B cell (primary cell): ENCODE results near the gene ZNF438. TPM values are rescaled to one million over a fixed set of nuclear protein-coding genes. Genes with fewer than 3 reads are reported as not detected.

Source experiments
- ATAC-seq: fragments of 200-7000 bp; cut with Tn5 transposase; one replicate; pipeline ENCODE4 v1.10.0; 2021; ENCODE audit warnings: low read depth, mild to moderate bottlenecking, moderate number of reproducible peaks, moderate library complexity
- CTCF ChIA-PET: fragments of 350-600 bp; sonication (Branson Sonifier 250); formaldehyde crosslinking; loops from one replicate; lab custom pipeline; 2021; ENCODE audit warnings: antibody characterized with exemption, inconsistent platforms; lab: Charles Lee
- POLR2A ChIA-PET: fragments of 350-600 bp; sonication (Branson Sonifier 250); formaldehyde crosslinking; loops from one replicate; lab custom pipeline; 2021; ENCODE audit warnings: antibody characterized with exemption; lab: Charles Lee
- DNase-seq: peaks from one replicate; pipeline ENCODE4 v3.0.0; 2013
- H2AFZ ChIP-seq: 2 replicates; pipeline ENCODE4 v1.6.1; 2012; ENCODE audit warnings: mild to moderate bottlenecking, low read depth, low read length; ENCODE audit not compliant: insufficient read depth, poor library complexity, severe bottlenecking
- H3K27ac ChIP-seq, 2 donors: 1 replicate in 1 of 2; 2 replicates in 1 of 2; pipeline ENCODE4 v1.5.1; 2012 to 2013; ENCODE audit warnings: low read length in 2 of 2, mild to moderate bottlenecking in 2 of 2, moderate library complexity in 1 of 2
- H3K27me3 ChIP-seq, 4 experiments: fragments of 200-600 bp in 1 of 4; sonication (generic) in 1 of 4; replicated peaks in 1 of 4; 1 replicate in 2 of 4; 2 replicates in 2 of 4; pipeline versions ENCODE4 v1.6.1 to v1.7.0; 2013 to 2016; ENCODE audit warnings: low read length in 3 of 4, mild to moderate bottlenecking in 2 of 4, mixed read lengths in 1 of 4, moderate library complexity in 1 of 4; ENCODE audit not compliant: insufficient read depth in 4 of 4, control insufficient read depth in 3 of 4; ENCODE audit errors: control extremely low read depth in 1 of 4
- H3K36me3 ChIP-seq, 2 experiments: replicated peaks in 1 of 2; 1 replicate in 1 of 2; 2 replicates in 1 of 2; pipeline versions ENCODE4 v1.6.1 to v1.7.1; 2013; ENCODE audit warnings: low read length in 1 of 2; ENCODE audit not compliant: insufficient read depth in 2 of 2, control insufficient read depth in 1 of 2; ENCODE audit errors: control extremely low read depth in 1 of 2, extremely low read depth in 1 of 2
- H3K4me1 ChIP-seq, 2 donors: fragments of 200-600 bp in 1 of 2; sonication (generic) in 1 of 2; 1 replicate in 1 of 2; 2 replicates in 1 of 2; pipeline versions ENCODE4 v1.5.1 to v1.6.1; 2013 to 2017; ENCODE audit warnings: low read length in 2 of 2; ENCODE audit not compliant: control insufficient read depth in 2 of 2, insufficient read depth in 2 of 2
- H3K4me2 ChIP-seq: replicated peaks from 2 replicates; pipeline ENCODE3; 2012; ENCODE audit warnings: mild to moderate bottlenecking, low read depth, low read length; ENCODE audit not compliant: poor library complexity, severe bottlenecking
- H3K4me3 ChIP-seq, 5 experiments: fragments of 200-600 bp in 1 of 5; sonication (generic) in 1 of 5; 1 replicate in 3 of 5; 2 replicates in 2 of 5; pipeline versions ENCODE4 v1.5.1 to v1.7.0; 2011 to 2016; ENCODE audit warnings: low read length in 4 of 5, mild to moderate bottlenecking in 4 of 5, low read depth in 2 of 5, control low read depth in 1 of 5, moderate library complexity in 1 of 5; ENCODE audit not compliant: insufficient read depth in 1 of 5; ENCODE audit errors: control extremely low read depth in 1 of 5, extremely low read depth in 1 of 5
- H3K79me2 ChIP-seq: fragments of 200-600 bp; sonication (generic); one replicate; pipeline ENCODE4 v1.6.0; 2016; ENCODE audit warnings: low read length; ENCODE audit not compliant: control insufficient read depth, insufficient read depth
- H3K9ac ChIP-seq: fragments of 200-600 bp; sonication (generic); 2 replicates; pipeline ENCODE4 v1.6.1; 2017; ENCODE audit warnings: mild to moderate bottlenecking, low read length, moderate library complexity
- H3K9me3 ChIP-seq, 3 donors: one replicate each; pipeline versions ENCODE4 v1.6.1 to v1.7.1; 2013; ENCODE audit warnings: low read length in 2 of 3; ENCODE audit not compliant: control insufficient read depth in 2 of 3, insufficient read depth in 1 of 3; ENCODE audit errors: control extremely low read depth in 1 of 3
- H4K20me1 ChIP-seq: 2 replicates; pipeline ENCODE4 v1.6.0; 2012; ENCODE audit warnings: mild to moderate bottlenecking, low read length; ENCODE audit not compliant: insufficient read depth, control insufficient read depth, poor library complexity, severe bottlenecking
- H3K27ac Mint-ChIP-seq: one replicate; pipeline ENCODE4 v1.8.0; 2021; ENCODE audit warnings: mixed read lengths
- H3K27me3 Mint-ChIP-seq: one replicate; pipeline ENCODE4 v1.8.0; 2021; ENCODE audit warnings: mixed read lengths
- H3K4me1 Mint-ChIP-seq: one replicate; pipeline ENCODE4 v1.8.0; 2021; ENCODE audit warnings: mixed read lengths
- H3K4me3 Mint-ChIP-seq: one replicate; pipeline ENCODE4 v1.8.0; 2021; ENCODE audit warnings: mixed read lengths
- H3K9me3 Mint-ChIP-seq: one replicate; pipeline ENCODE4 v1.8.0; 2022; ENCODE audit warnings: mixed read lengths; ENCODE audit not compliant: insufficient read depth
- CTCF ChIP-seq: fragments of 200-600 bp; IDR thresholded peaks from one replicate; pipeline ENCODE4 v1.8.0; 2022; ENCODE audit warnings: antibody characterized with exemption, mild to moderate bottlenecking
- EZH2 ChIP-seq: IDR thresholded peaks from 2 replicates; pipeline ENCODE4 v1.6.1; 2012; ENCODE audit warnings: borderline replicate concordance, low read depth, mild to moderate bottlenecking, moderate library complexity, low read length; ENCODE audit not compliant: insufficient read depth, poor library complexity, severe bottlenecking
- WGBS: methylation state at CpG from one replicate; pipeline ENCODE4 v1.1.5; 2013; ENCODE audit warnings: missing lambda C conversion rate; ENCODE audit not compliant: insufficient coverage; 5-methylcytosine and 5-hydroxymethylcytosine counted together
- intact Hi-C: fragments of 100-400 bp; cut with micrococcal nuclease; formaldehyde crosslinking; loops from one replicate; pipeline ENCODE4 v1.10.0; 2022
- polyA plus RNA-seq: library from polyadenylated mRNA; depleted of rRNA; stranded (reverse); fragments of >200 nt; gene quantifications from 2 replicates; pipeline ENCODE4 v1.2.3, GENCODE V29; 2012
- total RNA-seq, 2 donors: library from RNA; stranded (reverse); fragments of 120-200 nt in 1 of 2; gene quantifications; 1 replicate in 1 of 2; 2 replicates in 1 of 2; pipeline versions ENCODE4 v1.2.3 to v1.2.4, GENCODE V29; 2013 to 2022

The ZNF438 gene
- total and polyA plus RNA-seq, 2 donors (not counting 1 experiment from before 2014, with no cell fraction given): 2.0 to 3.7 TPM

GRCh38 chr10:30974773-30975415 is 56.8 kb downstream of the ZNF438 start:
- DNase-seq: no peak
- Mint-ChIP-seq H3K27ac (no peak overlapping the region), H3K4me1 (no peaks in the 10 kb centered on the region), H3K4me3 (no peak overlapping the region), H3K9me3 (no peaks in the 10 kb centered on the region), H3K27me3 (no peaks in the 10 kb centered on the region)
- H4K20me1 ChIP-seq: no peaks in the 10 kb centered on the region
- no peak overlapping the region for H3K4me2 ChIP-seq
- ATAC-seq: no peak
- H2AFZ ChIP-seq: no peak overlapping the region
- no peak overlapping the region for H3K27ac ChIP-seq
- ChIA-PET CTCF (no interaction called here), POLR2A (no interaction called here)
- TF ChIP-seq EZH2: no peak
- no peak for TF ChIP-seq CTCF
- peaks cover 0 to 1% of the 10 kb centered on the region in 2 experiments for H3K36me3 ChIP-seq
- 88% methylated on average over 1 of the region's 1 CpG for WGBS
- H3K9ac ChIP-seq: no peak overlapping the region
- intact Hi-C loops: no loop called here
- H3K79me2 ChIP-seq: no peaks in the 10 kb centered on the region
- H3K4me1 ChIP-seq: no peaks in the 10 kb centered on the region
- no peaks in the 10 kb centered on the region for H3K27me3 ChIP-seq
- no peak overlapping the region for H3K4me3 ChIP-seq
- H3K9me3 ChIP-seq: peaks cover 0 to 7% (median 1%) of the 10 kb centered on the region in 3 donors

GRCh38 chr10:30974355-30974754 is 57.3 kb downstream of the ZNF438 start:
- Histone ChIP-seq H3K4me1 (no peaks in the 10 kb centered on the region), H3K4me3 (no peak overlapping the region), H3K27ac (no peak overlapping the region), H3K27me3 (no peaks in the 10 kb centered on the region), H3K36me3 (no peaks in the 10 kb centered on the region), H4K20me1 (no peaks in the 10 kb centered on the region), H3K79me2 (no peaks in the 10 kb centered on the region), H3K9ac (no peak overlapping the region), H2AFZ (no peak overlapping the region), H3K4me2 (no peak overlapping the region), H3K9me3 (peaks cover 0 to 3% (median 0%) of the 10 kb centered on the region in 3 donors)
- DNase-seq: no peak
- intact Hi-C loops: no loop called here
- WGBS: no CpG with 5 or more reads among the region's 5 CpGs
- ChIA-PET CTCF (no interaction called here), POLR2A (no interaction called here)
- Mint-ChIP-seq H3K9me3 (no peaks in the 10 kb centered on the region), H3K4me1 (no peaks in the 10 kb centered on the region), H3K27me3 (no peaks in the 10 kb centered on the region), H3K27ac (no peak overlapping the region), H3K4me3 (no peak overlapping the region)
- TF ChIP-seq EZH2 (no peak), CTCF (no peak)
- ATAC-seq: no peak
